Measurements from ENCODE around the gene BAZ1A.

The BAZ1A gene

DNA sequence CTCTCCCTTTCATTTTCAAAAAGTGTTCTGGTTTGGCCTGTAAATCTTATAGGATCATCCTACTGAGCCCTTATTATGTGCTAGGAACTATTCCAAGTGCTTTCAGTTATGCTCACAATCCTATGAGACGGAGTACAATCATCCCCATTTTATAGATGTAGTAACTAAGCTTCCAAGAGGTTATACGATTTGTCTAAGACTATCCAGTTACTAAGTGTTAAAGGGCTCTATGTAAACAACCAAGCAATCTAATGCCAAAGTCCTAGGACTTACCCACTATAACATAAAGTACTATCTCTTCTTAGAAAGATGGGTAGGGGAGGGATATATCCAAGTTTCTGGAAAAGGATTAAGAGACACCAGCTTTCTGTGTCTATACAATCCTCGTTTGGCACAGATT, 167.4 kb downstream of the BAZ1A start:
- TF ChIP-seq, protein P1, sequence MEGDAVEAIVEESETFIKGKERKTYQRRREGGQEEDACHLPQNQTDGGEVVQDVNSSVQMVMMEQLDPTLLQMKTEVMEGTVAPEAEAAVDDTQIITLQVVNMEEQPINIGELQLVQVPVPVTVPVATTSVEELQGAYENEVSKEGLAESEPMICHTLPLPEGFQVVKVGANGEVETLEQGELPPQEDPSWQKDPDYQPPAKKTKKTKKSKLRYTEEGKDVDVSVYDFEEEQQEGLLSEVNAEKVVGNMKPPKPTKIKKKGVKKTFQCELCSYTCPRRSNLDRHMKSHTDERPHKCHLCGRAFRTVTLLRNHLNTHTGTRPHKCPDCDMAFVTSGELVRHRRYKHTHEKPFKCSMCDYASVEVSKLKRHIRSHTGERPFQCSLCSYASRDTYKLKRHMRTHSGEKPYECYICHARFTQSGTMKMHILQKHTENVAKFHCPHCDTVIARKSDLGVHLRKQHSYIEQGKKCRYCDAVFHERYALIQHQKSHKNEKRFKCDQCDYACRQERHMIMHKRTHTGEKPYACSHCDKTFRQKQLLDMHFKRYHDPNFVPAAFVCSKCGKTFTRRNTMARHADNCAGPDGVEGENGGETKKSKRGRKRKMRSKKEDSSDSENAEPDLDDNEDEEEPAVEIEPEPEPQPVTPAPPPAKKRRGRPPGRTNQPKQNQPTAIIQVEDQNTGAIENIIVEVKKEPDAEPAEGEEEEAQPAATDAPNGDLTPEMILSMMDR (conservative IDR thresholded peaks at IDR 0.05; ENCODE audit: low read depth, low read length), result no peak
- H3K4me3 ChIP-seq (ENCODE audit: low read length), result no peak overlapping the region
- DNase-seq (ENCODE audit: low read depth), result no peak
